Gastrocnemius medialis (tissue), 4 donors: ENCODE measurements around the gene ANKRD55.

Experiments
- POLR2A ChIP-seq, 2 donors: fragments of 450-650 bp; IDR thresholded peaks; one replicate each; pipeline ENCODE4 v1.6.1; 2017; ENCODE audit warnings: antibody characterized with exemption in 2 of 2, mild to moderate bottlenecking in 2 of 2, moderate library complexity in 2 of 2
- TF ChIP-seq, protein P1 (sequence below), 5 experiments: fragments of 450-650 bp in 3 of 5; fragments of 200-600 bp in 2 of 5; sonication (generic) in 2 of 5; IDR thresholded peaks in 4 of 5; conservative IDR thresholded peaks in 1 of 5; 1 replicate in 4 of 5; 2 replicates in 1 of 5; pipeline ENCODE4 v1.5.1; 2016 to 2019; ENCODE audit warnings: antibody characterized with exemption in 5 of 5, mild to moderate bottlenecking in 3 of 5, moderate library complexity in 3 of 5

DNA sequence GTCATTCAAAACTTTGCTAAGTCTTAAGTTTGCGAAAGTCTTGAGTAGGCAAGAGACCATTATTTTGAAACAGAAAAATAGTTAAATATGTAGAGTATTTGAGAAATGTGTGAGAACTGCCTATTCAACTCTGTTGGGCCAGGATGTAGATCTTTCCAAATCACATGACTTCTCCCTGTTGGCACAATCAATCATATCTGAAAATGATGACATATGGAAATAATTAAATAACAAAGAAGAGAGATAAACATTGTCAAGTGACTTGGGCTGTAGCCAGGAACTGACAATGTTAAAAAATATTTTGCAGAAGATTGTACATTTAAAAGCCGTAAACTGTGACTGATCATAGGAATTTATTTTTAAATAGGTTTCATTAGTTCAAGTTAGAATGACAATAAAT is 133.8 kb downstream of the ANKRD55 start:
- TF ChIP-seq, protein P1, sequence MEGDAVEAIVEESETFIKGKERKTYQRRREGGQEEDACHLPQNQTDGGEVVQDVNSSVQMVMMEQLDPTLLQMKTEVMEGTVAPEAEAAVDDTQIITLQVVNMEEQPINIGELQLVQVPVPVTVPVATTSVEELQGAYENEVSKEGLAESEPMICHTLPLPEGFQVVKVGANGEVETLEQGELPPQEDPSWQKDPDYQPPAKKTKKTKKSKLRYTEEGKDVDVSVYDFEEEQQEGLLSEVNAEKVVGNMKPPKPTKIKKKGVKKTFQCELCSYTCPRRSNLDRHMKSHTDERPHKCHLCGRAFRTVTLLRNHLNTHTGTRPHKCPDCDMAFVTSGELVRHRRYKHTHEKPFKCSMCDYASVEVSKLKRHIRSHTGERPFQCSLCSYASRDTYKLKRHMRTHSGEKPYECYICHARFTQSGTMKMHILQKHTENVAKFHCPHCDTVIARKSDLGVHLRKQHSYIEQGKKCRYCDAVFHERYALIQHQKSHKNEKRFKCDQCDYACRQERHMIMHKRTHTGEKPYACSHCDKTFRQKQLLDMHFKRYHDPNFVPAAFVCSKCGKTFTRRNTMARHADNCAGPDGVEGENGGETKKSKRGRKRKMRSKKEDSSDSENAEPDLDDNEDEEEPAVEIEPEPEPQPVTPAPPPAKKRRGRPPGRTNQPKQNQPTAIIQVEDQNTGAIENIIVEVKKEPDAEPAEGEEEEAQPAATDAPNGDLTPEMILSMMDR (IDR thresholded peaks at IDR 0.05 in 4 of 5, conservative IDR thresholded peaks at IDR 0.05 in 1 of 5): no peak
- no peak for TF ChIP-seq POLR2A (IDR thresholded peaks at IDR 0.05)
